H1 (cell line): ENCODE measurements around the gene LMTK2. TPM values are rescaled to one million over a fixed set of nuclear protein-coding genes. Genes with fewer than 3 reads are reported as not detected.

Source experiments
- CTCF ChIA-PET: fragments of 300-600 bp; sonication (Branson Sonifier 250); formaldehyde crosslinking; loops from one replicate; lab custom pipeline; 2021; ENCODE audit not compliant: partially characterized antibody; lab: Charles Lee
- POLR2A ChIA-PET: fragments of 300-600 bp; sonication (Branson Sonifier 250); formaldehyde crosslinking; loops from one replicate; lab custom pipeline; 2021; ENCODE audit warnings: inconsistent platforms; ENCODE audit not compliant: partially characterized antibody; lab: Charles Lee
- DNase-seq, 2 experiments: peaks; one replicate each; pipeline versions ENCODE4 v3.0.0 to v3.0.0-alpha.2; 2010 to 2022; ENCODE audit warnings: low spot score in 2 of 2, low read depth in 1 of 2, mixed read lengths in 1 of 2
- FAIRE-seq: peaks from 2 replicates; lab custom pipeline; 2011; peaks lifted over from hg19 to GRCh38; lab: Jason Lieb, UNC
- H2AFZ ChIP-seq: 2 replicates; pipeline ENCODE4 v1.8.1; 2012; ENCODE audit warnings: low read length, inconsistent platforms
- H2AK5ac ChIP-seq: 2 replicates; pipeline ENCODE4 v1.6.1; 2013; ENCODE audit warnings: low read depth, low read length
- H2BK120ac ChIP-seq: replicated peaks from 2 replicates; pipeline ENCODE3; 2013; ENCODE audit warnings: low read depth, low read length, inconsistent platforms
- H2BK12ac ChIP-seq: 2 replicates; pipeline ENCODE4 v1.6.1; 2013; ENCODE audit warnings: low read depth, low read length
- H2BK15ac ChIP-seq: 2 replicates; pipeline ENCODE4 v1.6.1; 2013; ENCODE audit warnings: low read length
- H2BK20ac ChIP-seq: 2 replicates; pipeline ENCODE4 v1.6.1; 2013; ENCODE audit warnings: low read length
- H2BK5ac ChIP-seq: 2 replicates; pipeline ENCODE4 v1.6.1; 2013; ENCODE audit warnings: low read depth, low read length
- H3K14ac ChIP-seq: 2 replicates; pipeline ENCODE4 v1.6.1; 2013; ENCODE audit warnings: inconsistent platforms; ENCODE audit not compliant: insufficient read length
- H3K18ac ChIP-seq: 2 replicates; pipeline ENCODE4 v1.6.1; 2013; ENCODE audit warnings: low read length; ENCODE audit errors: extremely low read depth
- H3K23ac ChIP-seq: 2 replicates; pipeline ENCODE4 v1.6.1; 2013; ENCODE audit warnings: inconsistent platforms; ENCODE audit not compliant: insufficient read length
- H3K23me2 ChIP-seq: 2 replicates; pipeline ENCODE4 v1.6.1; 2013; ENCODE audit warnings: low read depth, low read length
- H3K27ac ChIP-seq: 2 replicates; pipeline ENCODE4 v1.6.1; 2011; ENCODE audit warnings: low read depth, low read length, inconsistent platforms
- H3K27me3 ChIP-seq, 4 experiments: replicated peaks in 1 of 4; 1 replicate in 1 of 4; 2 replicates in 3 of 4; pipeline versions ENCODE4 v1.6.1 to v1.8.1; 2011 to 2013; ENCODE audit warnings: low read length in 3 of 4, mild to moderate bottlenecking in 3 of 4, inconsistent platforms in 2 of 4, mixed read lengths in 2 of 4, moderate library complexity in 1 of 4; ENCODE audit not compliant: control insufficient read depth in 3 of 4, insufficient read depth in 3 of 4; ENCODE audit errors: extremely low read depth in 1 of 4
- H3K36me3 ChIP-seq, 4 experiments: 2 replicates each; pipeline versions ENCODE4 v1.6.1 to v1.8.1; 2011 to 2013; ENCODE audit warnings: mild to moderate bottlenecking in 4 of 4, low read length in 3 of 4, moderate library complexity in 2 of 4, control low read depth in 1 of 4, inconsistent platforms in 1 of 4; ENCODE audit not compliant: insufficient read depth in 4 of 4, control insufficient read depth in 2 of 4
- H3K4ac ChIP-seq: replicated peaks from 2 replicates; pipeline ENCODE3; 2013; ENCODE audit warnings: low read length, low read depth, mixed read lengths, inconsistent platforms; ENCODE audit not compliant: insufficient read length
- H3K4me1 ChIP-seq, 4 experiments: replicated peaks in 1 of 4; 1 replicate in 1 of 4; 2 replicates in 3 of 4; pipeline versions ENCODE4 v1.6.1 to v1.8.1; 2011 to 2013; ENCODE audit warnings: low read length in 3 of 4, inconsistent platforms in 2 of 4, mixed read lengths in 1 of 4; ENCODE audit not compliant: insufficient read depth in 4 of 4, control insufficient read depth in 3 of 4
- H3K4me2 ChIP-seq, 2 experiments: 2 replicates each; pipeline versions ENCODE4 v1.6.1 to v1.8.1; 2011 to 2013; ENCODE audit warnings: low read depth in 2 of 2, low read length in 2 of 2, control low read depth in 1 of 2, inconsistent platforms in 1 of 2, mild to moderate bottlenecking in 1 of 2; ENCODE audit not compliant: insufficient read depth in 1 of 2
- H3K4me3 ChIP-seq, 4 experiments: fragments of 200-600, 300-600 bp in 1 of 4; sonication (generic), shearing (Covaris generic), sonication (Bioruptor Twin) in 1 of 4; 2 replicates each; pipeline versions ENCODE4 v1.5.1 to v1.8.1; 2011 to 2016; ENCODE audit warnings: low read length in 4 of 4, low read depth in 3 of 4, control low read depth in 2 of 4, inconsistent platforms in 2 of 4, mild to moderate bottlenecking in 2 of 4, mixed read lengths in 1 of 4, moderate library complexity in 1 of 4; ENCODE audit not compliant: insufficient read depth in 2 of 4; ENCODE audit errors: extremely low read depth in 1 of 4
- H3K56ac ChIP-seq: replicated peaks from 2 replicates; pipeline ENCODE3; 2013; ENCODE audit warnings: low read depth, mild to moderate bottlenecking, mixed read lengths, low read length, inconsistent platforms; ENCODE audit not compliant: insufficient read length
- H3K79me1 ChIP-seq: 2 replicates; pipeline ENCODE4 v1.6.1; 2013; ENCODE audit warnings: low read depth, low read length, control low read depth
- H3K79me2 ChIP-seq, 2 experiments: 2 replicates each; pipeline versions ENCODE4 v1.6.1 to v1.8.1; 2012 to 2013; ENCODE audit warnings: low read length in 2 of 2, mild to moderate bottlenecking in 2 of 2, inconsistent platforms in 1 of 2; ENCODE audit not compliant: insufficient read depth in 2 of 2, control insufficient read depth in 1 of 2
- H3K9ac ChIP-seq, 4 experiments: replicated peaks in 1 of 4; 1 replicate in 1 of 4; 2 replicates in 3 of 4; pipeline versions ENCODE4 v1.6.1 to v1.8.1; 2011 to 2013; ENCODE audit warnings: low read depth in 3 of 4, low read length in 3 of 4, control low read depth in 2 of 4, mild to moderate bottlenecking in 2 of 4, moderate library complexity in 2 of 4, inconsistent platforms in 1 of 4; ENCODE audit errors: extremely low read depth in 1 of 4
- H3K9me3 ChIP-seq, 2 experiments: 2 replicates each; pipeline versions ENCODE4 v1.6.1 to v1.8.1; 2012 to 2013; ENCODE audit warnings: mild to moderate bottlenecking in 2 of 2, moderate library complexity in 2 of 2, control low read depth in 1 of 2, inconsistent platforms in 1 of 2, low read depth in 1 of 2, low read length in 1 of 2, mixed read lengths in 1 of 2; ENCODE audit not compliant: insufficient read depth in 2 of 2
- H4K20me1 ChIP-seq, 2 experiments: replicated peaks in 1 of 2; 2 replicates each; pipeline versions ENCODE3 to v1.8.1; 2011 to 2013; ENCODE audit warnings: inconsistent platforms in 2 of 2, low read length in 2 of 2, mild to moderate bottlenecking in 1 of 2; ENCODE audit not compliant: insufficient read depth in 2 of 2, control insufficient read depth in 1 of 2
- H4K5ac ChIP-seq: 2 replicates; pipeline ENCODE4 v1.6.1; 2013; ENCODE audit warnings: low read length, low read depth, mixed read lengths, inconsistent platforms; ENCODE audit not compliant: insufficient read length
- H4K8ac ChIP-seq: 2 replicates; pipeline ENCODE4 v1.8.0; 2013; ENCODE audit warnings: mild to moderate bottlenecking, moderate library complexity, low read length, inconsistent platforms; ENCODE audit not compliant: insufficient read depth; ENCODE audit errors: extremely low read depth
- H4K91ac ChIP-seq: replicated peaks from 2 replicates; pipeline ENCODE3; 2013; ENCODE audit warnings: low read length, mixed read lengths, inconsistent platforms; ENCODE audit not compliant: insufficient read length
- ASH2L ChIP-seq: fragments of 200-600, 300-600 bp; sonication (generic); IDR thresholded peaks from one replicate; pipeline ENCODE4 v1.7.1; 2017; ENCODE audit warnings: low read length
- CBX5 ChIP-seq: fragments of 300-800, 300-1000 bp; sonication (generic); IDR thresholded peaks from 2 replicates; pipeline ENCODE4 v1.7.1; 2016; ENCODE audit warnings: antibody characterized with exemption, low read length, low read depth
- CEBPB ChIP-seq: IDR thresholded peaks from 2 replicates; pipeline ENCODE4 v1.6.1; 2012; ENCODE audit warnings: low read depth, low read length
- CHD2 ChIP-seq: IDR thresholded peaks from 2 replicates; pipeline ENCODE4 v1.6.1; 2012; ENCODE audit warnings: low read length, improper control_type of control experiment
- CTBP2 ChIP-seq: IDR thresholded peaks from 2 replicates; pipeline ENCODE4 v1.7.0; 2011; ENCODE audit warnings: borderline replicate concordance, mild to moderate bottlenecking, moderate library complexity, mixed read lengths, low read length; ENCODE audit not compliant: insufficient read depth, insufficient read length
- EGR1 ChIP-seq: IDR thresholded peaks from 2 replicates; pipeline ENCODE4 v1.6.1; 2011; ENCODE audit warnings: low read depth, low read length, borderline replicate concordance
- GABPA ChIP-seq: IDR thresholded peaks from 2 replicates; pipeline ENCODE4 v1.6.1; 2011; ENCODE audit warnings: mild to moderate bottlenecking, low read length, moderate library complexity, borderline replicate concordance; ENCODE audit not compliant: insufficient read depth
- HDAC2 ChIP-seq, 2 experiments: fragments of 300-600 bp in 1 of 2; sonication (generic) in 1 of 2; IDR thresholded peaks; 2 replicates each; pipeline ENCODE4 v1.6.1; 2011 to 2012; ENCODE audit warnings: low read depth in 2 of 2, low read length in 2 of 2, mild to moderate bottlenecking in 2 of 2, moderate library complexity in 2 of 2, borderline replicate concordance in 1 of 2, inconsistent platforms in 1 of 2
- JUN ChIP-seq: IDR thresholded peaks from 2 replicates; pipeline ENCODE4 v1.6.1; 2011; ENCODE audit warnings: low read depth, mild to moderate bottlenecking, improper control_type of control experiment, low read length
- KDM1A ChIP-seq: fragments of 200-600, 300-600 bp; sonication (generic); IDR thresholded peaks from 2 replicates; pipeline ENCODE4 v1.7.1; 2016; ENCODE audit warnings: mild to moderate bottlenecking, low read length, borderline replicate concordance
- PHF8 ChIP-seq: fragments of 200-600 bp; sonication (generic); conservative IDR thresholded peaks from 2 replicates; pipeline ENCODE4 v1.7.1; 2012; ENCODE audit warnings: low read depth, mild to moderate bottlenecking, inconsistent platforms, low read length, moderate library complexity
- POLR2A ChIP-seq, 2 experiments: IDR thresholded peaks; 1 replicate in 1 of 2; 2 replicates in 1 of 2; pipeline ENCODE4 v1.6.1; 2011; ENCODE audit warnings: low read depth in 2 of 2, low read length in 2 of 2, mild to moderate bottlenecking in 2 of 2; ENCODE audit errors: control extremely low read depth in 1 of 2
- RFX5 ChIP-seq: IDR thresholded peaks from 2 replicates; pipeline ENCODE4 v1.6.1; 2011; ENCODE audit warnings: low read depth, low read length, improper control_type of control experiment, borderline replicate concordance
- RNF2 ChIP-seq: fragments of 200-900, 300-1000 bp; sonication (generic); IDR thresholded peaks from 2 replicates; pipeline ENCODE4 v1.7.1; 2016; ENCODE audit warnings: borderline replicate concordance, low read depth, mild to moderate bottlenecking, antibody characterized with exemption, low read length; ENCODE audit not compliant: poor library complexity, severe bottlenecking; ENCODE audit errors: missing control alignments
- WGBS, 2 experiments: shearing (Covaris generic) in 1 of 2; methylation state at CpG; one replicate each; pipeline versions ENCODE4 v1.1.6 to v1.1.7; 2013 to 2015; ENCODE audit warnings: low lambda C conversion rate in 2 of 2, mixed read lengths in 2 of 2, inconsistent platforms in 1 of 2, low coverage in 1 of 2, missing lambda C conversion rate in 1 of 2; ENCODE audit not compliant: insufficient replicate concordance in 2 of 2, insufficient coverage in 1 of 2, insufficient read length in 1 of 2; ENCODE audit errors: extremely low coverage in 1 of 2, missing lambda C conversion rate in 1 of 2; 5-methylcytosine and 5-hydroxymethylcytosine counted together
- polyA plus RNA-seq, 7 experiments: library from polyadenylated mRNA; depleted of rRNA in 3 of 7; stranded (reverse) in 5 of 7; unstranded in 2 of 7; fragments of >200 nt in 5 of 7; fragments of 200-250 nt in 2 of 7; gene quantifications; 1 replicate in 5 of 7; 2 replicates in 1 of 7; 4 replicates in 1 of 7; pipeline versions ENCODE4 v1.2.1 to v1.2.3, GENCODE V29; 2011 to 2013; ENCODE audit warnings: missing spikeins in 2 of 7, mixed read lengths in 2 of 7
- total RNA-seq: library from RNA; stranded (reverse); fragmentation: NEBNext Ultra II Directional; extraction: Animal tissue kit (Norgen Biotek cat#: 25700); gene quantifications from 2 replicates; pipeline ENCODE4 v1.2.1, GENCODE V29; 2021

The LMTK2 gene
- total and polyA plus RNA-seq, 2 of the 8 experiments (the other 6 are each of a cell fraction or from before 2014, with no cell fraction given), result 9.7 to 30.7 TPM

GRCh38 chr7:98224701-98225181, 118.1 kb downstream of the LMTK2 start:
- POLR2A ChIA-PET, result no interaction called here
- H2BK12ac ChIP-seq, result no peak overlapping the region
- no peak for TF ChIP-seq KDM1A
- no peak for TF ChIP-seq JUN
- no peak for TF ChIP-seq ASH2L
- TF ChIP-seq GABPA, result no peak
- TF ChIP-seq CHD2, result no peak
- no peak for TF ChIP-seq CEBPB
- TF ChIP-seq HDAC2 (IDR thresholded peaks at IDR 0.05; ENCODE audit: borderline replicate concordance in 1 of 2, low read depth in 2 of 2, low read length in 2 of 2), result no peak
- TF ChIP-seq PHF8, result no peak
- TF ChIP-seq CTBP2, result no peak
- no peak for TF ChIP-seq CBX5
- TF ChIP-seq POLR2A (IDR thresholded peaks at IDR 0.05; ENCODE audit: control extremely low read depth in 1 of 2, low read depth in 2 of 2, low read length in 2 of 2), result no peak
- no peak for TF ChIP-seq RFX5
- TF ChIP-seq EGR1, result no peak
- no peak for TF ChIP-seq RNF2

More at GRCh38 chr7:98224701-98225181, 118.1 kb downstream of the LMTK2 start:
- H3K79me1 ChIP-seq, result no peaks in the 10 kb centered on the region
- no peak overlapping the region for H2BK120ac ChIP-seq
- no peak overlapping the region for H4K91ac ChIP-seq
- H3K23me2 ChIP-seq, result no peaks in the 10 kb centered on the region
- no peak overlapping the region for H4K8ac ChIP-seq
- no peak overlapping the region for H3K56ac ChIP-seq
- H2AFZ ChIP-seq, result no peak overlapping the region
- H3K23ac ChIP-seq, result no peak overlapping the region
- H3K36me3 ChIP-seq, result no peaks in the 10 kb centered on the region
- no peak overlapping the region for H4K5ac ChIP-seq
- no peaks in the 10 kb centered on the region for H3K9me3 ChIP-seq
- CTCF ChIA-PET, result interaction anchor here (1.0 to 1.7 kb wide), 2 partner anchors 21 to 23 kb away, joined by 3 read pairs; no protein-coding TSS in a partner anchor
- no peak overlapping the region for H3K9ac ChIP-seq
- DNase-seq, result no peak
- peaks cover 0 to 2% of the 10 kb centered on the region in 2 experiments for H4K20me1 ChIP-seq
- no peak overlapping the region for H2BK5ac ChIP-seq
- H2BK20ac ChIP-seq, result no peak overlapping the region
- H3K4me2 ChIP-seq, result no peak overlapping the region
- no peaks in the 10 kb centered on the region for H3K27me3 ChIP-seq
- no peak overlapping the region for H3K27ac ChIP-seq
- H2AK5ac ChIP-seq, result no peak overlapping the region
- H3K79me2 ChIP-seq, result no peaks in the 10 kb centered on the region
- H3K14ac ChIP-seq, result no peak overlapping the region
- WGBS, 2 experiments, result 89% methylated on average over 17 of the region's 21 CpGs; no CpG with 5 or more reads in 1 of the 2 experiments
- no peak for FAIRE-seq
- H2BK15ac ChIP-seq, result no peak overlapping the region
- no peak overlapping the region for H3K18ac ChIP-seq
- no peak overlapping the region for H3K4ac ChIP-seq
- no peak overlapping the region for H3K4me3 ChIP-seq
- no peaks in the 10 kb centered on the region; a peak in 1 of 7 replicates for H3K4me1 ChIP-seq
